Measurements from ENCODE around the gene PLAC1. TPM values are rescaled to one million over a fixed set of nuclear protein-coding genes. Genes with fewer than 3 reads are reported as not detected.

The PLAC1 gene
- total RNA-seq, 3 donors from 2014 or later (not counting 1 experiment from before 2014, with no cell fraction given) = not detected

DNA sequence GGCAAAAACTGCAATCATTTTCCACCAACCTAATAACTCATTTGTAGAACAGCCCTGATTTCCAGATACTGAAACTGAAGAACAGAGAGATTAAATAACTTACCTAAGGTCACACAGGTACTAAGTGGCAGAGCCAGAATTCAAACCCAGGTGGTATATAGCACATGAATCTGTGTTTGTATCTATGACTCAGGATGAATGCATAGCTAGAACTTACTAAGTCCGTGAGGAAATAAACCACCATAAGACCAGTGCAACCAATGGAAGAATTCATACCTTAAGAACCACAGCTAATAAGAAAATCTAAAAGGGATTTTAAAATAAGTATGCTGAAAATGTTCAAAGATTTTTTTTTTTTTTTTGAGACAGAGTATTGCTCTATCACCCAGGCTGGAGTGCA, 1.5 kb upstream of the PLAC1 start:
- no peak for DNase-seq
- Mint-ChIP-seq H3K4me3 (no peak overlapping the region), H3K27ac (no peak overlapping the region), H3K36me3 (no peaks in the 10 kb centered on the region), H3K4me1 (no peaks in the 10 kb centered on the region), H3K9me3 (no peaks in the 10 kb centered on the region), H3K27me3 (ENCODE audit: low read depth in 2 of 2) (peaks cover 12 to 38% of the 10 kb centered on the region in 2 donors)
- H3K27me3 ChIP-seq (ENCODE audit: control insufficient read depth, insufficient read depth, low read length) = no peaks in the 10 kb centered on the region
- no peaks in the 10 kb centered on the region for H3K36me3 ChIP-seq (ENCODE audit: control insufficient read depth, insufficient read depth, low read length)
- H3K27ac ChIP-seq (ENCODE audit: low read length) = no peak overlapping the region
- no peaks in the 10 kb centered on the region for H3K9me3 ChIP-seq (ENCODE audit: control insufficient read depth, insufficient read depth, low read length)
- H3K4me3 ChIP-seq (ENCODE audit: low read length) = no peak overlapping the region
- ATAC-seq = no peak
- intact Hi-C loops (cut with micrococcal nuclease) = no loop called here
- WGBS (ENCODE audit: insufficient coverage) = no CpG with 5 or more reads among the region's 1 CpG
- TF ChIP-seq, protein P1, sequence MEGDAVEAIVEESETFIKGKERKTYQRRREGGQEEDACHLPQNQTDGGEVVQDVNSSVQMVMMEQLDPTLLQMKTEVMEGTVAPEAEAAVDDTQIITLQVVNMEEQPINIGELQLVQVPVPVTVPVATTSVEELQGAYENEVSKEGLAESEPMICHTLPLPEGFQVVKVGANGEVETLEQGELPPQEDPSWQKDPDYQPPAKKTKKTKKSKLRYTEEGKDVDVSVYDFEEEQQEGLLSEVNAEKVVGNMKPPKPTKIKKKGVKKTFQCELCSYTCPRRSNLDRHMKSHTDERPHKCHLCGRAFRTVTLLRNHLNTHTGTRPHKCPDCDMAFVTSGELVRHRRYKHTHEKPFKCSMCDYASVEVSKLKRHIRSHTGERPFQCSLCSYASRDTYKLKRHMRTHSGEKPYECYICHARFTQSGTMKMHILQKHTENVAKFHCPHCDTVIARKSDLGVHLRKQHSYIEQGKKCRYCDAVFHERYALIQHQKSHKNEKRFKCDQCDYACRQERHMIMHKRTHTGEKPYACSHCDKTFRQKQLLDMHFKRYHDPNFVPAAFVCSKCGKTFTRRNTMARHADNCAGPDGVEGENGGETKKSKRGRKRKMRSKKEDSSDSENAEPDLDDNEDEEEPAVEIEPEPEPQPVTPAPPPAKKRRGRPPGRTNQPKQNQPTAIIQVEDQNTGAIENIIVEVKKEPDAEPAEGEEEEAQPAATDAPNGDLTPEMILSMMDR (IDR thresholded peaks at IDR 0.05) = no peak
- H3K4me1 ChIP-seq (ENCODE audit: control insufficient read depth, insufficient read depth, low read length) = no peaks in the 10 kb centered on the region

DNA sequence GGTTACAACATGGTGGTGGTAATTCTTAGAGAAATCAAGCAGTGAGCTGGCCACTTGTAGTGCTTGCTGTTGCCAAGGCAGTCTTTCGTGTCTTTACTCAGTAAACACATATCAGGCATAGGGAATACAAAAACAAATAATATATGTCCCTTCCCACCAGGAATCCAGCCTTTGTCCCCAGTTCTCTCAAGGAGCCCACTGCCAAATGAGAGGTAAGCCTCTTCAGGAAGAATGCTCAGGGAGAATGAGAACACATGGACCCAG, 421 bp upstream of the PLAC1 start:
- 83% methylated on average over 1 of the region's 1 CpG for WGBS (ENCODE audit: insufficient coverage)
- H3K27me3 ChIP-seq (ENCODE audit: control insufficient read depth, insufficient read depth, low read length) = no peaks in the 10 kb centered on the region
- H3K9me3 Mint-ChIP-seq = no peaks in the 10 kb centered on the region
- TF ChIP-seq, protein P1 (IDR thresholded peaks at IDR 0.05) = no peak
- no peak overlapping the region for H3K4me3 Mint-ChIP-seq
- H3K36me3 ChIP-seq (ENCODE audit: control insufficient read depth, insufficient read depth, low read length) = no peaks in the 10 kb centered on the region
- no peak for ATAC-seq
- no peak for DNase-seq
- no peak overlapping the region for H3K4me3 ChIP-seq (ENCODE audit: low read length)
- no peaks in the 10 kb centered on the region for H3K4me1 ChIP-seq (ENCODE audit: control insufficient read depth, insufficient read depth, low read length)
- peaks cover 12 to 38% of the 10 kb centered on the region in 2 donors for H3K27me3 Mint-ChIP-seq (ENCODE audit: low read depth in 2 of 2)
- H3K27ac ChIP-seq (ENCODE audit: low read length) = no peak overlapping the region
- no peaks in the 10 kb centered on the region for H3K4me1 Mint-ChIP-seq
- H3K36me3 Mint-ChIP-seq = no peaks in the 10 kb centered on the region
- intact Hi-C loops (cut with micrococcal nuclease) = no loop called here
- H3K27ac Mint-ChIP-seq = no peak overlapping the region
- H3K9me3 ChIP-seq (ENCODE audit: control insufficient read depth, insufficient read depth, low read length) = no peaks in the 10 kb centered on the region

DNA sequence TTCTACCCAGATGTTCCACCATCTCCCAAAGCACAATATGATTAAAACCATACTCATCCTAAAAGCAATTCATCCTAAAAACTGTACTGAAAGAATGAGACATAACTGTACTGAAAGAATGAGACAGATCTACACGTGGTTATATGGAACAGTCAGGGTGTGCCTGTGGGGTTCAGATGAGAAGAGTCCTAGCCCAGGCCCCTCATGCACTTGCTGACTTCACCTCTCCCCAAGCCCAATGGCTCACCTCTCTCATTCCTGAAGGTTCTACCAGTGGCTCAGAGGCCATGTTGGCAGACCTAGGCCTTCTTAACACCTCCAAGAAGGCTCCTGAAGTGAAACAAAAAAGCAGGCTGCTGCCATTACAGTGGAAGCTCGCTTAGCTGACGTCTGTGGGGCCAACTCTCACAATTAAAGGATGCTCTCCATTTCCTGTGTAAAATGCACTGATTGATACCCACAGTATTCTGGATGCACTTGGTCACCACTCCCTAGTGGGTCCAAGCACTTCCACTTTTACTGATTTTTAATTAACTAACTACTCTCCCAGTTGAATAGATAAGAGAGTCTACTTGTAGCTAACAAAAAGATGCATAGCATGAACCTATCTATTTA, 3.8 kb downstream of the PLAC1 start:
- H3K36me3 Mint-ChIP-seq = no peaks in the 10 kb centered on the region
- H3K27me3 Mint-ChIP-seq (ENCODE audit: low read depth in 2 of 2) = peaks cover 2 to 9% of the 10 kb centered on the region in 2 donors
- TF ChIP-seq, protein P1 (IDR thresholded peaks at IDR 0.05) = no peak
- Histone ChIP-seq H3K27me3 (ENCODE audit: control insufficient read depth, insufficient read depth, low read length) (no peaks in the 10 kb centered on the region), H3K4me1 (ENCODE audit: control insufficient read depth, insufficient read depth, low read length) (no peaks in the 10 kb centered on the region), H3K9me3 (ENCODE audit: control insufficient read depth, insufficient read depth, low read length) (no peaks in the 10 kb centered on the region), H3K36me3 (ENCODE audit: control insufficient read depth, insufficient read depth, low read length) (no peaks in the 10 kb centered on the region), H3K4me3 (ENCODE audit: low read length) (no peak overlapping the region), H3K27ac (ENCODE audit: low read length) (no peak overlapping the region)
- ATAC-seq (no peak), DNase-seq (no peak)
- no peaks in the 10 kb centered on the region for H3K9me3 Mint-ChIP-seq
- no peak overlapping the region for H3K4me3 Mint-ChIP-seq
- H3K27ac Mint-ChIP-seq = no peak overlapping the region
- intact Hi-C loops (cut with micrococcal nuclease) = no loop called here
- H3K4me1 Mint-ChIP-seq = no peaks in the 10 kb centered on the region
- WGBS (ENCODE audit: insufficient coverage) = 52% methylated on average over 3 of the region's 3 CpGs

DNA sequence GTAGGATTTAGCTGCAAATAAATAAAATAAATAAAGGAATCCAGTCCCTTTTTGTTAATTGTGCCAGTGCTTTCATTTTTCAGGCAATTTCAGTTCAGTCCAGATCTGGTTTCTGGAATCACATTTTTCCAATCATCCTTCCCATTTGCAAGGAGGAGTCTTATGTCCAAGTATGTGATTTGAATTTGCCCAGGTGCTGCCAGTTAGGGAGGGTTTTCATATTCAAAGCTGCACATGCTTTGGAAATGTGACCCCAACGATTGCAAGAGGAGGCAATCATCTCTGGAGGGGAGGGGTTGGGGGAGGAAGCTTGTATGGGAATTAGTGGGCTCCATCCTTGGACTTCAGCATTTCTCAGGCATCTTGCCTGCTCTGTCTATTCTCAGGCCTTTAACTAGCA, 4.4 kb downstream of the PLAC1 start:
- 90% methylated on average over 1 of the region's 1 CpG for WGBS (ENCODE audit: insufficient coverage)
- Mint-ChIP-seq H3K9me3 (no peaks in the 10 kb centered on the region), H3K36me3 (no peaks in the 10 kb centered on the region), H3K27ac (no peak overlapping the region), H3K4me1 (no peaks in the 10 kb centered on the region), H3K4me3 (no peak overlapping the region), H3K27me3 (ENCODE audit: low read depth in 2 of 2) (peaks cover 2 to 9% of the 10 kb centered on the region in 2 donors)
- Histone ChIP-seq H3K27me3 (ENCODE audit: control insufficient read depth, insufficient read depth, low read length) (no peaks in the 10 kb centered on the region), H3K27ac (ENCODE audit: low read length) (no peak overlapping the region), H3K36me3 (ENCODE audit: control insufficient read depth, insufficient read depth, low read length) (no peaks in the 10 kb centered on the region), H3K4me3 (ENCODE audit: low read length) (no peak overlapping the region), H3K4me1 (ENCODE audit: control insufficient read depth, insufficient read depth, low read length) (no peaks in the 10 kb centered on the region), H3K9me3 (ENCODE audit: control insufficient read depth, insufficient read depth, low read length) (no peaks in the 10 kb centered on the region)
- DNase-seq (no peak), ATAC-seq (no peak)
- intact Hi-C loops (cut with micrococcal nuclease) = no loop called here
- TF ChIP-seq, protein P1 (IDR thresholded peaks at IDR 0.05) = no peak
